HG03196 (cell line): ENCODE measurements around the gene CMTR1.
"Not testable (repeated sequence)": the region's sequence is repeated elsewhere in the genome, so short reads cannot be mapped to it uniquely, and the experiment has no call there.

Experiments
- ATAC-seq: cut with Tn5 transposase; IDR thresholded peaks from one replicate; pipeline ENCODE4 v1.9.1; 2021; ENCODE audit not compliant: unreplicated experiment

Gene CMTR1

GRCh38 chr6:37491171-37491829 is 58.3 kb downstream of the CMTR1 start:
- ATAC-seq = no peak

GRCh38 chr6:37491830-37492208 is 58.8 kb downstream of the CMTR1 start:
- no peak for ATAC-seq

GRCh38 chr6:37492236-37492972 is 59.4 kb downstream of the CMTR1 start:
- no peak for ATAC-seq

GRCh38 chr6:37492991-37493660 is 60.1 kb downstream of the CMTR1 start:
- ATAC-seq = no peak

- ATAC-seq = no peak
These were observed 60.6 kb downstream of the CMTR1 start for GRCh38 chr6:37493661-37493995.

- no peak for ATAC-seq
These were observed 62.4 kb downstream of the CMTR1 start for GRCh38 chr6:37495244-37495934.

- ATAC-seq = no peak
These were observed 64.2 kb downstream of the CMTR1 start for GRCh38 chr6:37496951-37497885.

- ATAC-seq = peak; percentile 83
These were observed 66.6 kb downstream of the CMTR1 start, which contains the start of gene CCDC167 for GRCh38 chr6:37499433-37500293. CCDC167 (minus strand) TSS chr6:37499893; CDS start chr6:37499863, 30 bp downstream.

GRCh38 chr6:37500294-37500608 is 67.2 kb downstream of the CMTR1 start:
- ATAC-seq = no peak

- ATAC-seq = not testable (repeated sequence)
These were observed 67.9 kb downstream of the CMTR1 start for GRCh38 chr6:37500904-37501303.

- ATAC-seq = no peak
These were observed 68.8 kb downstream of the CMTR1 start for GRCh38 chr6:37501632-37502491.

- no peak for ATAC-seq
These were observed 69.8 kb downstream of the CMTR1 start for GRCh38 chr6:37502703-37503291.

- ATAC-seq = no peak
These were observed 70.4 kb downstream of the CMTR1 start for GRCh38 chr6:37503309-37503965.

GRCh38 chr6:37504024-37504423 is 71.0 kb downstream of the CMTR1 start:
- ATAC-seq = no peak

GRCh38 chr6:37506479-37506878 is 73.5 kb downstream of the CMTR1 start:
- ATAC-seq = no peak

GRCh38 chr6:37507077-37507476 is 74.1 kb downstream of the CMTR1 start:
- ATAC-seq = no peak

GRCh38 chr6:37507690-37508421 is 74.8 kb downstream of the CMTR1 start:
- ATAC-seq = no peak
